ENCODE measurements around the gene SMYD4. TPM values are rescaled to one million over a fixed set of nuclear protein-coding genes. Genes with fewer than 3 reads are reported as not detected.

The SMYD4 gene
- total RNA-seq, 2 experiments from 2014 or later, result 40.3 to 41.7 TPM

DNA sequence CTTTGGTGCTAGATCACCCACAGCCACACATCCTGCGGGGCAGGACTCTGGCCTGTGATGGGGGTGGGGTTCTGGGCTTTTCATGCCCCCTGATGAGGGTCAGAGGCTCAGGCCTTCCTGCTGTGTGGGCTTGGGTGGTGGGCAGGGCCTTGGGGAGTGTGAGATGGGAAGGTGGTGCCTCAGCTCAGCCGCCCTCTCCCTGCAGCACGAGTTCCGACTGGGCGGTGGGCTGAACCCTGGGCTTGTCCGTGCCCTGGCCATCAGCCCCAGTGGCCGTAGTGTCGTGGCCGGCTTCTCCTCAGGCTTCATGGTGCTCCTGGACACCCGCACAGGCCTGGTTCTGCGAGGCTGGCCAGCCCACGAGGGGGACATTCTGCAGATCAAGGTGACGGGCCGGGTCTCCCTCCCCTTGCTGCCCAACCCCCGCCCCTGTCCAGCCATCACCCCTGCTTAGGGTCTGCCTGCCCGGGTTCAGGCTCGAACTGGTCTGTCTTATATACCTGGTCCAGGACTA is 93.8 kb downstream of the SMYD4 start:
- CTCF ChIA-PET, result no interaction called here
- no peak for ATAC-seq
- H3K36me3 Mint-ChIP-seq (ENCODE audit: low read depth), result peaks cover 12% of the 10 kb centered on the region

DNA sequence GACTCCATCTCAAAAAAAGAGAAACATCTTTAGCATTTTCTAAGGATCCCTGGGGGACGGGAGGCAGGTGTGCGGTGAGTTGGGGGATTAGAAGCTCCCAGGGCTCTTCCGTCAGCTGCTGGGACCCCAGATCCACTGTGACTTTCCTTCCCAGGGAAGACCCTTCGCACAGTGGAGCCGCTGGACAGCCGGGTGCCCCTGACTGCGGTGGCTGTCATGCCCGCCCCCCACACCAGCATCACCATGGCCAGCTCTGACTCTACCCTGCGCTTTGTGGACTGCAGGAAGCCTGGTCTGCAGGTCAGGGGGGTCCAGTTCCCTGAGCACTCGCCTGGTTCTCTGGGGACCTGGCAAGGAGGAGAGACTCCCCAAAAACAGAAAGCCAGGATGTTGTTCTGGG is 94.3 kb downstream of the SMYD4 start:
- H3K4me1 Mint-ChIP-seq (ENCODE audit: low read depth), result peaks cover 11% of the 10 kb centered on the region

More for the DNA sequence above, 93.8 kb downstream of the SMYD4 start:
- Mint-ChIP-seq H3K27ac (no peak overlapping the region), H3K27me3 (ENCODE audit: low read depth) (no peaks in the 10 kb centered on the region), H3K9me3 (ENCODE audit: insufficient read depth) (no peaks in the 10 kb centered on the region), H3K4me3 (no peak overlapping the region), H3K4me1 (ENCODE audit: low read depth) (peaks cover 11% of the 10 kb centered on the region)
- POLR2A ChIA-PET, result no interaction called here
- no peak for DNase-seq

GRCh38 chr17:1733759-1734158 is 95.9 kb downstream of the SMYD4 start:
- Mint-ChIP-seq H3K4me1 (ENCODE audit: low read depth) (peaks cover 20% of the 10 kb centered on the region), H3K27me3 (ENCODE audit: low read depth) (no peaks in the 10 kb centered on the region), H3K36me3 (ENCODE audit: low read depth) (peaks cover 22% of the 10 kb centered on the region), H3K4me3 (no peak overlapping the region), H3K9me3 (ENCODE audit: insufficient read depth) (no peaks in the 10 kb centered on the region), H3K27ac (no peak overlapping the region)
- DNase-seq (no peak), ATAC-seq (no peak)
- CTCF ChIA-PET, result no interaction called here
- POLR2A ChIA-PET, result no interaction called here

More for the DNA sequence above, 94.3 kb downstream of the SMYD4 start:
- no peak for ATAC-seq
- Mint-ChIP-seq H3K27ac (no peak overlapping the region), H3K4me3 (no peak overlapping the region), H3K27me3 (ENCODE audit: low read depth) (no peaks in the 10 kb centered on the region), H3K9me3 (ENCODE audit: insufficient read depth) (no peaks in the 10 kb centered on the region), H3K36me3 (ENCODE audit: low read depth) (peaks cover 12% of the 10 kb centered on the region)
- ChIA-PET POLR2A (no interaction called here), CTCF (no interaction called here)
- DNase-seq, result no peak

DNA sequence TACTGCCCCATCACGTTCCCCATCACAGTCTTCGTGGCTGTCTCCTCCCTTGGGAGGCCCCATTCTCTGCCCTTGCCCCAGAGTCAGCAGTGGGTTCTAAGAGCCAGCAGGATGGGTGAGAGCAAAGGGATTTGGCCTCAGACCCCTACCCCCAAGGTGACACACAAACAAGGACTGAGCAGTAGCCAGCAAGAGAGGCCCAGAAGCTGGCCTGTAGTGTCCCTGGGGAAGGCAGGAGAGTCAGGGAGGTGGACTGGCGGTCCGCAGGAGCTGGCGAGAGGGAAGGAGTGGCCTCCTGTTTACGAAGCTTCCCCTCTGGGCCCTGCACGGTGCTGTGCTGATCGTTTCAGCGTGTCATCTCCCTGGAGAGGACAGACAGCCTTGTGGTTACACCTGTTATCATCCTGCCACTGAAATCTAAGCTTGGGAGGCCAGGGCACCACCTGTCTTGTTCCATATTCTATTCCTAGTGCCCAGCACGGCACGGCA is 96.8 kb downstream of the SMYD4 start:
- Mint-ChIP-seq H3K27ac (no peak overlapping the region), H3K9me3 (ENCODE audit: insufficient read depth) (no peaks in the 10 kb centered on the region), H3K4me3 (no peak overlapping the region), H3K4me1 (ENCODE audit: low read depth) (peaks cover 24% of the 10 kb centered on the region), H3K36me3 (ENCODE audit: low read depth) (peaks cover 28% of the 10 kb centered on the region), H3K27me3 (ENCODE audit: low read depth) (no peaks in the 10 kb centered on the region)
- CTCF ChIA-PET, result no interaction called here
- no peak for DNase-seq
- POLR2A ChIA-PET, result interaction anchor here (1.5 kb wide), 1 partner anchor 9 kb away, joined by 4 read pairs; no protein-coding TSS in a partner anchor
- no peak for ATAC-seq

DNA sequence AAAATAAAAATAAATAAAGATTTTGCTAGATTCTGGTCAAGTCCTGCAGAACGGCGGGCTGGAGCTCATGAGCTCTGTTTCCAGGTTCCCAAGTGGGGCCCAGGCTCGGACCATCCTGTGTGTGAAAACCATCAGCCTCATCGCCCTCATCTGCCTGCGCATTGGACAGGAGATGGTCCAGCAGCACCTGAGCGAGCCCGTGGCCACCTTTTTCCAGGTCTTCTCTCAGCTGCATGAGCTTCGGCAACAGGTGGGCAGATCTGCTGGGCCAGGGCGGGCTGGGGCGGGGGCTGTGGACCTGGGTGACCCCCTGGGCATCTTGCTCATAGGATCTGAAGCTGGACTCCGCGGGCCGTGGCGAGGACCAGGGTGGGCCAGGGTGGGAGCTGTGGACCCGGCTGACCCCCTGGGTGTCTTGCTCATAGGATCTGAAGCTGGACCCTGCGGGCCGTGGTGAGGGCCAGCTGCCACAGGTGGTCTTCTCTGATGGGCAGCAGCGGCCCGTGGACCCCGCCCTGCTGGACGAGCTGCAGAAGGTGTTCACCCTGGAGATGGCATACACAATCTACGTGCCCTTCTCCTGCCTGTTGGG is 97.4 kb downstream of the SMYD4 start:
- Mint-ChIP-seq H3K27me3 (ENCODE audit: low read depth) (no peaks in the 10 kb centered on the region), H3K27ac (no peak overlapping the region), H3K4me3 (no peak overlapping the region), H3K4me1 (ENCODE audit: low read depth) (peaks cover 24% of the 10 kb centered on the region), H3K36me3 (ENCODE audit: low read depth) (peaks cover 26% of the 10 kb centered on the region), H3K9me3 (ENCODE audit: insufficient read depth) (no peaks in the 10 kb centered on the region)
- ChIA-PET POLR2A (interaction anchor here (1.5 kb wide), 1 partner anchor 9 kb away, joined by 4 read pairs; no protein-coding TSS in a partner anchor), CTCF (no interaction called here)
- DNase-seq, result no peak
- ATAC-seq, result no peak

DNA sequence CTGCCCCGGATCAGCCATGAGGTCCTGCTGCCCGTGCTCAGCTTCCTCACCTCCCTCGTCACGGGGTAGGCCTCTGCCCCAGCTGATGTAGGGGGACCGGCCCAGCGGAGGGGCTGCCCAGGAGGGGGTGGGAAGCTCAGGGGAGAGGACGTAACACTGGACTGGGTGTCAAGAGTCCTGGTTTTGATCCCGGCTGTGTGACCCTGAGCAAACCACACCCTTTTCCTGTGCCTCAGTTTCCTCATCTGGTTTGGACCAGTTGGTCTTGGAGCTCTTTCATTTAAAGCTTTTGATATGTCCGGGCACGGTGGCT is 98.6 kb downstream of the SMYD4 start:
- ATAC-seq (no peak), DNase-seq (no peak)
- Mint-ChIP-seq H3K4me3 (no peak overlapping the region), H3K36me3 (ENCODE audit: low read depth) (peaks cover 23% of the 10 kb centered on the region), H3K4me1 (ENCODE audit: low read depth) (peaks cover 24% of the 10 kb centered on the region), H3K27ac (no peak overlapping the region), H3K9me3 (ENCODE audit: insufficient read depth) (no peaks in the 10 kb centered on the region), H3K27me3 (ENCODE audit: low read depth) (no peaks in the 10 kb centered on the region)
- POLR2A ChIA-PET, result interaction anchor here (0.7 kb wide), 1 partner anchor 64 kb away, joined by 5 read pairs; no protein-coding TSS in a partner anchor
- CTCF ChIA-PET, result interaction anchor here (1.4 kb wide), 1 partner anchor 10 kb away, joined by 5 read pairs; no protein-coding TSS in a partner anchor

DNA sequence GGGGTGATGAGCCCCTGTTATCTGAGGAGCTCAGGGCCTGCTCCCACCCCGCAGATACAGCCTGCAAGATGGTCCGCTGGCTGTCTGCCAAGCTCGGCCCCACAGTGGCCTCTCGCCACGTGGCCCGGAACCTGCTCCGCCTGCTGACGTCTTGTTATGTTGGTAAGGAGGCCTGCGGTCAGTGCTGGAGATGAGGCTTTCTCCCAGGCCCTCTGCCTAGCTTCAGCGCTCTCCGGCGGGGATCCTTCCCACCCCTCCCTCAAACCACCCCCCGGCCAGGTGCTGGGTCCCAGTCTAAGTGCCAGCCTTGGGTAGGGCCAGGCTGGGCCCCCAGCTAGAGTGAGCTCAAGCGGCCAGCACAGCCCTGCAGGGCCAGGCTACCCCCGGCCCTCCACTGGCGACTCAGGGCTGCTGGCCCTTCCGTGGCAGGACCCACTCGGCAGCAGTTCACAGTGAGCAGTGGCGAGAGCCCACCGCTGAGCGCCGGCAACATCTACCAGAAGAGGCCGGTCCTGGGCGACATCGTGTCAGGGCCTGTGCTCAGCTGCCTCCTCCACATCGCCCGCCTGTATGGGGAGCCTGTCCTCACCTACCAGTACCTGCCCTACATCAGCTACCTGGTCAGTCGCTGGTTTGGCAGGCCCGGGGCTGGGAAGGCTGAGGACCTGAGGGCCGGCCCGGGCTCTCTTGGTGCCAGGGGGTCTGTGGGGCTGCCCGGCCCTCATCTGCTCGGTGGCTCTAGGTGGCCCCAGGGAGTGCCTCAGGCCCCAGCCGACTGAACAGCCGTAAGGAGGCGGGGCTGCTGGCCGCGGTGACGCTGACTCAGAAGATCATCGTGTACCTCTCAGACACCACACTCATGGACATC is 99.1 kb downstream of the SMYD4 start:
- Mint-ChIP-seq H3K27me3 (ENCODE audit: low read depth) (no peaks in the 10 kb centered on the region), H3K4me3 (no peak overlapping the region), H3K36me3 (ENCODE audit: low read depth) (peaks cover 25% of the 10 kb centered on the region), H3K9me3 (ENCODE audit: insufficient read depth) (no peaks in the 10 kb centered on the region), H3K27ac (no peak overlapping the region), H3K4me1 (ENCODE audit: low read depth) (peaks cover 22% of the 10 kb centered on the region)
- DNase-seq (no peak), ATAC-seq (no peak)
- ChIA-PET POLR2A (interaction anchor here (0.7 kb wide), 1 partner anchor 64 kb away, joined by 5 read pairs; no protein-coding TSS in a partner anchor), CTCF (interaction anchor here (1.4 kb wide), 1 partner anchor 9 kb away, joined by 5 read pairs; no protein-coding TSS in a partner anchor)

GRCh38 chr17:1729966-1730325 is 99.8 kb downstream of the SMYD4 start:
- Mint-ChIP-seq H3K4me1 (ENCODE audit: low read depth) (peaks cover 23% of the 10 kb centered on the region), H3K4me3 (no peak overlapping the region), H3K27me3 (ENCODE audit: low read depth) (no peaks in the 10 kb centered on the region), H3K9me3 (ENCODE audit: insufficient read depth) (no peaks in the 10 kb centered on the region), H3K36me3 (ENCODE audit: low read depth) (peaks cover 26% of the 10 kb centered on the region), H3K27ac (no peak overlapping the region)
- ChIA-PET CTCF (no interaction called here), POLR2A (no interaction called here)
- DNase-seq (no peak), ATAC-seq (no peak)

Other genes with a start within 250 kb of the SMYD4 start
- gene SLC43A2, start 201.1 kb downstream of the SMYD4 start, total RNA-seq, result under 1 TPM; 0.55 to 0.68 TPM
- gene SCARF1, start 184.2 kb downstream of the SMYD4 start, total RNA-seq, result 1 to 10 TPM; 4.5 to 5.3 TPM
- gene RILP, start 180.0 kb downstream of the SMYD4 start, total RNA-seq, result 1 to 10 TPM; 6.2 to 6.5 TPM
- gene PRPF8, start 145.0 kb downstream of the SMYD4 start, total RNA-seq, result 100 to 1,000 TPM; 309 to 321 TPM
- under 1 TPM in 1 of 2 experiments, not detected in 1; 0.13 TPM for gene TLCD2, start 119.5 kb downstream of the SMYD4 start, total RNA-seq
- gene WDR81, start 105.2 kb downstream of the SMYD4 start, total RNA-seq, result 10 to 100 TPM; 29.4 to 30.8 TPM
- under 1 TPM; 0.16 to 0.31 TPM for gene SERPINF2, start 87.0 kb downstream of the SMYD4 start, total RNA-seq
- gene SERPINF1, start 67.8 kb downstream of the SMYD4 start, total RNA-seq, result 1 to 10 TPM; 3.9 to 6.0 TPM
- 100 to 1,000 TPM; 314 to 325 TPM for gene RPA1, start 103 bp upstream of the SMYD4 start, total RNA-seq
- gene RTN4RL1, start 195.4 kb upstream of the SMYD4 start, total RNA-seq, result under 1 TPM; 0.10 to 0.18 TPM
- gene DPH1, start 200.3 kb upstream of the SMYD4 start, total RNA-seq, result 10 to 100 TPM; 24.6 to 24.7 TPM
- gene OVCA2, start 212.1 kb upstream of the SMYD4 start, total RNA-seq, result 10 to 100 TPM; 34.9 to 40.1 TPM
- gene HIC1, start 225.2 kb upstream of the SMYD4 start, total RNA-seq, result 10 to 100 TPM; 66.8 to 70.8 TPM